Breast epithelium (tissue), 4 donors: Measurements from ENCODE around the gene POLR2E. TPM values are rescaled to one million over a fixed set of nuclear protein-coding genes. Genes with fewer than 3 reads are reported as not detected.
A peak's percentile ranks its signal among the peaks of the same experiment; 100 is the strongest.

Experiments
- DNase-seq, 2 donors: peaks; one replicate each; pipeline ENCODE4 v3.0.0-alpha.2; 2019; ENCODE audit warnings: low spot score in 2 of 2
- H3K27ac ChIP-seq, 2 donors: fragments of 200-600 bp; sonication (generic) in 1 of 2; one replicate each; pipeline ENCODE4 v1.5.1; 2016 to 2019; ENCODE audit warnings: mild to moderate bottlenecking in 1 of 2
- H3K27me3 ChIP-seq, 2 donors: fragments of 200-600 bp; sonication (generic) in 1 of 2; one replicate each; pipeline versions ENCODE4 v1.5.1 to v1.6.0; 2017 to 2019; ENCODE audit warnings: control low read depth in 1 of 2, mild to moderate bottlenecking in 1 of 2
- H3K36me3 ChIP-seq: fragments of 200-600 bp; one replicate; pipeline ENCODE4 v1.5.1; 2019
- H3K4me1 ChIP-seq, 2 donors: fragments of 200-600 bp; sonication (generic); one replicate each; pipeline ENCODE4 v1.5.1; 2016 to 2019; ENCODE audit warnings: control low read depth in 1 of 2
- H3K4me3 ChIP-seq, 3 donors: fragments of 200-600 bp; sonication (generic); 1 replicate in 2 of 3; 2 replicates in 1 of 3; pipeline ENCODE4 v1.5.1; 2016 to 2019; ENCODE audit warnings: mild to moderate bottlenecking in 3 of 3, moderate library complexity in 2 of 3
- H3K9me3 ChIP-seq, 2 donors: fragments of 200-600 bp; sonication (generic) in 1 of 2; one replicate each; pipeline ENCODE4 v1.5.1; 2016 to 2019; ENCODE audit warnings: control low read depth in 1 of 2
- POLR2A ChIP-seq: fragments of 450-650 bp; IDR thresholded peaks from one replicate; pipeline ENCODE4 v1.6.1; 2016; ENCODE audit warnings: antibody characterized with exemption, mild to moderate bottlenecking, moderate library complexity
- POLR2AphosphoS5 ChIP-seq, 3 donors: sonication (generic); formaldehyde crosslinking; IDR thresholded peaks; one replicate each; pipeline ENCODE4 v1.6.1; 2017; ENCODE audit warnings: antibody characterized with exemption in 3 of 3
- intact Hi-C: fragments of 100-400 bp; cut with DNase I; formaldehyde crosslinking; loops from one replicate; pipeline ENCODE4 v1.15.1; 2023; ENCODE audit warnings: low total_unique reads
- total RNA-seq, 3 donors: library from RNA; depleted of rRNA; stranded (reverse); fragments of >200 nt; gene quantifications; one replicate each; pipeline ENCODE4 v1.1.0, GENCODE V29; 2016
- TF ChIP-seq, protein P1 (sequence below), 3 donors: fragments of 450-650 bp; IDR thresholded peaks; one replicate each; pipeline ENCODE4 v1.5.1; 2016 to 2017; ENCODE audit warnings: antibody characterized with exemption in 3 of 3, mild to moderate bottlenecking in 3 of 3, moderate library complexity in 3 of 3

POLR2E gene
- total RNA-seq, 3 donors from 2014 or later = 65.9 to 175 (median 89.1) TPM

DNA sequence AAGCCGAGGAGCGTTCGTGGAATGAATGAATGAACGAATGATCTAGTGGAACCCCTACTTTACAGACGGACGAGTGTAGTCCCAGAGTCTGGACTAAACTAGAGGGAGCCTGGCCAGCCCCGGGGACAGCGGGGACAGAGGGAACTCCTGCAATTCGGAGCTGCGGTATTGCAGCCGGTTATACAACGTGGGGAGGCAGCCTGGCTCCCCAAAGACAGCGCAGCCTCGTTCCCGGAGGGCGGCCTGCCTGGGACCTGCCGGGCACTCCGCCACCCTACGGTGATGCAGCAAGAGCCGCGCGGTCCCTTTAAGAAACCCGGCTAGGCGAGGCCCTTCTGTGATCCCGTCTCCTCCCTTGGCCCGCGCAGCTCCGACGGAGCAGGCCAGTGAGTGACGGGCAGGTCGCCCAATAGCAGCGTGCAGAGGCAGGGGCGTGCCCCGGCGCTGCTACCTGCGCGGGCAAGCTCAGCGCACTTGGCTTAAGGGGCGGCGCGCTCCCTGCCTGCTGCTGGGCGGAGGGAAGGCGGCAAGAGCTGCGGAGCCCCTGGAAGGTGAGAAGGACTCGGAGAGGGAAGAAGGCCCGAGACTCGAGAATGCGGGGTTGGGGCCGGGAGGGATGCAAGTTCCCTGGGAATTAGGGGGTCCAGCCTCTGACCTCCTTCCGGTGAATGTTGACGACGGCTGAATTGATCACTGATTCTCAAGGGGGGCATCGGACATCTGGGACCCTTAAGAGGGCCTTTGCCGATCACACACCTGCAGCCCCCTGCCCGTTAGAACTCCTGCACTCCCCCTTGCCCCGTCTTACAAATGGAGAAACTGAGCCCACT, 55.3 kb downstream of the POLR2E start, which contains the start of gene ABCA7:
Gene ABCA7 (plus strand): TSS at position 462 of the 830 bp plus-strand sequence. CDS start 1,255 bp downstream, outside the sequence.
- H3K4me1 ChIP-seq = peaks cover 0 to 13% of the 10 kb centered on the region in 2 donors
- peak; percentile 98 to 99 for DNase-seq

DNA sequence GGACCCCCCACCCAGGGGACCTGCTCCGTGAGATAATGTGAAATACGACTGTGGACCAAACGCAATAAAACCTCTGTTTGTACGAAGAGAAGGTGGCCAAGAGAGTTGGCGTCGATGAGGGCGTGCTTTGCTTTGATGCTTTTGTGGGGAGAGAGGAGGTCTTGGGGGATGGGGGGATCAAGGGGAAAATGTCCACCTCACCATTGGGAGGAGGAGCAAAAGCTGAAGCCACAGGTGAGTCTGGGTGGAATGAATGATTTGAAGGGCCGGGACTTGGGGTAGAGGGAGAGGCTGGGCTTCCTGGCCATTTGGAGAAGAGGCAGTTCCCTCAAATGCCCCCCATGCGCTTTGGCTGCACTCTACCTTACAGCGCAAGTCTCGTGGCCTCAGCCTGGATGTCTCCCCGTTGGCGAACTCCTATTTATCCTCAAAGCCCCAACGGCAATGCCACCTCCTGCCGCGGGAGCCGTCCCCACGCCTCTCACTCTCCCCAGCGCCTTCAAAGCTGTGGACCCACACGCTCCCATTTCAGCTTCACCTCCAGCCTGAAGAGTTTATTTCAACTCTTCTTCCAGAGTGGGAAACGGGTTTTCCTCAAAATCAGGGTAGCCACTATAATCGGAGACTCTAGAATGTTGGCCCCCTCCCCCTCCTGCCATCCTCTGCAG, 56.1 kb downstream of the POLR2E start:
- H3K9me3 ChIP-seq = no peaks in the 10 kb centered on the region
- TF ChIP-seq POLR2A (no peak), POLR2AphosphoS5 (IDR thresholded peaks at IDR 0.05) (no peak)
- TF ChIP-seq, protein P1, sequence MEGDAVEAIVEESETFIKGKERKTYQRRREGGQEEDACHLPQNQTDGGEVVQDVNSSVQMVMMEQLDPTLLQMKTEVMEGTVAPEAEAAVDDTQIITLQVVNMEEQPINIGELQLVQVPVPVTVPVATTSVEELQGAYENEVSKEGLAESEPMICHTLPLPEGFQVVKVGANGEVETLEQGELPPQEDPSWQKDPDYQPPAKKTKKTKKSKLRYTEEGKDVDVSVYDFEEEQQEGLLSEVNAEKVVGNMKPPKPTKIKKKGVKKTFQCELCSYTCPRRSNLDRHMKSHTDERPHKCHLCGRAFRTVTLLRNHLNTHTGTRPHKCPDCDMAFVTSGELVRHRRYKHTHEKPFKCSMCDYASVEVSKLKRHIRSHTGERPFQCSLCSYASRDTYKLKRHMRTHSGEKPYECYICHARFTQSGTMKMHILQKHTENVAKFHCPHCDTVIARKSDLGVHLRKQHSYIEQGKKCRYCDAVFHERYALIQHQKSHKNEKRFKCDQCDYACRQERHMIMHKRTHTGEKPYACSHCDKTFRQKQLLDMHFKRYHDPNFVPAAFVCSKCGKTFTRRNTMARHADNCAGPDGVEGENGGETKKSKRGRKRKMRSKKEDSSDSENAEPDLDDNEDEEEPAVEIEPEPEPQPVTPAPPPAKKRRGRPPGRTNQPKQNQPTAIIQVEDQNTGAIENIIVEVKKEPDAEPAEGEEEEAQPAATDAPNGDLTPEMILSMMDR (IDR thresholded peaks at IDR 0.05) = no peak
- H3K36me3 ChIP-seq = no peaks in the 10 kb centered on the region
- DNase-seq = no peak
- peaks cover 0 to 13% of the 10 kb centered on the region in 2 donors for H3K4me1 ChIP-seq
- H3K4me3 ChIP-seq = peak overlapping the region in 2 of 3 donors; percentile 62 to 63
- peak overlapping the region in 1 of 2 donors; percentile 59 for H3K27ac ChIP-seq
- intact Hi-C loops = no loop called here
- no peaks in the 10 kb centered on the region for H3K27me3 ChIP-seq

More for the DNA sequence above, 55.3 kb downstream of the POLR2E start, which contains the start of gene ABCA7:
- Histone ChIP-seq H3K27me3 (no peaks in the 10 kb centered on the region), H3K36me3 (no peaks in the 10 kb centered on the region), H3K27ac (peak within 1 kb of the TSS in 1 of 2 donors; percentile 59), H3K4me3 (peak within 1 kb of the TSS; percentile 44 to 63 (median 62)), H3K9me3 (no peaks in the 10 kb centered on the region)
- intact Hi-C loops = no loop called here
- TF ChIP-seq POLR2A = no peak
- TF ChIP-seq, protein P1 (IDR thresholded peaks at IDR 0.05) = no peak
- peak; percentile 62 to 80 (median 72) for TF ChIP-seq POLR2AphosphoS5 (IDR thresholded peaks at IDR 0.05)

DNA sequence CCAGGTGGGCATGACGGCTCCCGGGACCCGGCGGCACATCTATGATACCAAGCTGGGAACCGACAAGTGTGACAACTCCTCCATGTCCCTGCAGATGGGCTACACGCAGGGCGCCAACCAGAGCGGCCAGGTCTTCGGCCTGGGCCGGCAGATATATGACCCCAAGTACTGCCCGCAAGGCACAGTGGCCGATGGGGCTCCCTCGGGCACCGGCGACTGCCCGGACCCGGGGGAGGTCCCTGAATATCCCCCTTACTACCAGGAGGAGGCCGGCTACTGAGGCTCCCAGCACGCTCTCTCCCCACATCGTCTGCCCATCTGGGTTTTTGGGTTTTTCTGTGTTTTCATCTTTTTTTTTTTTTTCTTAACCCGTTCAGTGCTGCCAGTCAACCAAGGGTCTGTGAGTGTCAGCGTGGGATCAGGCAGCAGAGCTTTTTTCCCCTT, 57.5 kb downstream of the POLR2E start:
- Histone ChIP-seq H3K27me3 (no peaks in the 10 kb centered on the region), H3K36me3 (no peaks in the 10 kb centered on the region), H3K4me3 (no peak overlapping the region), H3K9me3 (no peaks in the 10 kb centered on the region), H3K27ac (peak overlapping the region; percentile 59 to 76), H3K4me1 (peaks cover 0 to 13% of the 10 kb centered on the region in 2 donors)
- no peak for DNase-seq
- intact Hi-C loops = no loop called here
- TF ChIP-seq, protein P1 (IDR thresholded peaks at IDR 0.05) = no peak
- TF ChIP-seq POLR2AphosphoS5 (IDR thresholded peaks at IDR 0.05) (no peak), POLR2A (no peak)

Other genes starting within 250 kb of the POLR2E start
- 1 to 10 TPM in 2 of 3 donors, under 1 TPM in 1; 0.98 to 5.0 (median 1.0) TPM for gene ELANE, start 243.1 kb downstream of the POLR2E start, total RNA-seq
- gene CFD, start 235.7 kb downstream of the POLR2E start, total RNA-seq = 1,000 to 10,000 TPM in 1 of 3 donors, 100 to 1,000 TPM in 2; 345 to 6,770 (median 797) TPM
- gene MED16, start 202.2 kb downstream of the POLR2E start, total RNA-seq = 10 to 100 TPM; 14.9 to 33.1 (median 32.8) TPM
- gene RNU6-9, start 201.9 kb downstream of the POLR2E start, total RNA-seq = not detected
- gene R3HDM4, start 182.2 kb downstream of the POLR2E start, total RNA-seq = 10 to 100 TPM; 31.8 to 41.6 (median 41.0) TPM
- under 1 TPM in 2 of 3 donors, not detected in 1; 0.15 to 0.33 TPM for gene KISS1R, start 178.0 kb downstream of the POLR2E start, total RNA-seq
- gene ARID3A, start 169.3 kb downstream of the POLR2E start, total RNA-seq = 10 to 100 TPM in 1 of 3 donors, 1 to 10 TPM in 2; 3.5 to 11.1 (median 4.8) TPM
- gene WDR18, start 111.0 kb downstream of the POLR2E start, total RNA-seq = 10 to 100 TPM; 19.2 to 69.2 (median 49.8) TPM
- gene GRIN3B, start 95.0 kb downstream of the POLR2E start, total RNA-seq = 1 to 10 TPM in 1 of 3 donors, not detected in 2; 2.6 TPM
- gene TMEM259, start 74.3 kb downstream of the POLR2E start, total RNA-seq = 100 to 1,000 TPM; 112 to 156 (median 153) TPM
- gene RNU6-2, start 73.9 kb downstream of the POLR2E start, total RNA-seq = not detected
- gene CNN2, start 68.8 kb downstream of the POLR2E start, total RNA-seq = 10 to 100 TPM; 70.4 to 74.1 (median 70.7) TPM
- gene ABCA7, start 55.3 kb downstream of the POLR2E start, total RNA-seq = 10 to 100 TPM in 2 of 3 donors, 1 to 10 TPM in 1; 8.0 to 31.8 (median 26.5) TPM
- gene ARHGAP45, start 28.2 kb downstream of the POLR2E start, total RNA-seq = 10 to 100 TPM; 18.7 to 43.2 (median 23.9) TPM
- gene GPX4, start 8.6 kb upstream of the POLR2E start, total RNA-seq = 1,000 to 10,000 TPM in 1 of 3 donors, 100 to 1,000 TPM in 2; 357 to 1,796 (median 492) TPM
- 10 to 100 TPM; 15.4 to 63.3 (median 43.9) TPM for gene SBNO2, start 78.9 kb upstream of the POLR2E start, total RNA-seq
- gene STK11, start 110.4 kb upstream of the POLR2E start, total RNA-seq = 10 to 100 TPM; 32.8 to 55.0 (median 52.1) TPM
- 1 to 10 TPM in 1 of 3 donors, under 1 TPM in 1, not detected in 1; 0.98 to 4.8 TPM for gene CBARP, start 142.6 kb upstream of the POLR2E start, total RNA-seq
- gene ATP5F1D, start 146.4 kb upstream of the POLR2E start, total RNA-seq = 10 to 100 TPM; 47.6 to 64.9 (median 61.3) TPM
- 10 to 100 TPM; 13.8 to 28.5 (median 22.4) TPM for gene MIDN, start 153.2 kb upstream of the POLR2E start, total RNA-seq
- gene CIRBP, start 174.0 kb upstream of the POLR2E start, total RNA-seq = 100 to 1,000 TPM; 458 to 758 (median 656) TPM
- 10 to 100 TPM; 43.9 to 60.6 (median 53.1) TPM for gene FAM174C, start 180.2 kb upstream of the POLR2E start, total RNA-seq
- under 1 TPM in 1 of 3 donors, not detected in 2; 0.66 TPM for gene EFNA2, start 190.5 kb upstream of the POLR2E start, total RNA-seq